ENCODE results near the gene SPEM2.

DNA sequence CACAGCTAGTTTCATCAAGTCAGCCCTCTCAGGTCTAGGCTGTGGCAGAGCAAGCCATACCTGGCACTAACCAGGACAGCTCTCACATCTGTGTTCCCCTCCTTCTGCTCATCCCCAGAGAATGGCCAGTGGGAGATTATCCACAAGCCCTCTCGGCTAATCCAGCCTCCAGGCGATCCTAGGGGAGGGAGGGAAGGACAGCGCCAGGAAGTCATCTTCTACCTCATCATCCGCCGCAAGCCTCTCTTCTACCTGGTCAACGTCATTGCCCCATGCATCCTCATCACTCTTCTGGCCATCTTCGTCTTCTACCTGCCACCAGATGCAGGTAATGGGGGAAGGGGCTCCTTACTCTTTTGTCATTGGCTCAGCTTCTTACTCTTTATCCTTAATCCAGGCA lies 23.0 kb downstream of the SPEM2 start:
- TF ChIP-seq, protein P1, sequence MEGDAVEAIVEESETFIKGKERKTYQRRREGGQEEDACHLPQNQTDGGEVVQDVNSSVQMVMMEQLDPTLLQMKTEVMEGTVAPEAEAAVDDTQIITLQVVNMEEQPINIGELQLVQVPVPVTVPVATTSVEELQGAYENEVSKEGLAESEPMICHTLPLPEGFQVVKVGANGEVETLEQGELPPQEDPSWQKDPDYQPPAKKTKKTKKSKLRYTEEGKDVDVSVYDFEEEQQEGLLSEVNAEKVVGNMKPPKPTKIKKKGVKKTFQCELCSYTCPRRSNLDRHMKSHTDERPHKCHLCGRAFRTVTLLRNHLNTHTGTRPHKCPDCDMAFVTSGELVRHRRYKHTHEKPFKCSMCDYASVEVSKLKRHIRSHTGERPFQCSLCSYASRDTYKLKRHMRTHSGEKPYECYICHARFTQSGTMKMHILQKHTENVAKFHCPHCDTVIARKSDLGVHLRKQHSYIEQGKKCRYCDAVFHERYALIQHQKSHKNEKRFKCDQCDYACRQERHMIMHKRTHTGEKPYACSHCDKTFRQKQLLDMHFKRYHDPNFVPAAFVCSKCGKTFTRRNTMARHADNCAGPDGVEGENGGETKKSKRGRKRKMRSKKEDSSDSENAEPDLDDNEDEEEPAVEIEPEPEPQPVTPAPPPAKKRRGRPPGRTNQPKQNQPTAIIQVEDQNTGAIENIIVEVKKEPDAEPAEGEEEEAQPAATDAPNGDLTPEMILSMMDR (conservative IDR thresholded peaks at IDR 0.05; ENCODE audit: low read depth, low read length), result no peak
- TF ChIP-seq EZH2 (IDR thresholded peaks at IDR 0.05; ENCODE audit: low read length, unreplicated experiment), result no peak
- no peak for TF ChIP-seq EZH2phosphoT487 (IDR thresholded peaks at IDR 0.05; ENCODE audit: borderline replicate concordance, low read length)
